Epithelial cell of esophagus (primary cell): ENCODE measurements around the gene C11orf68.

Experiments
- DNase-seq: peaks from one replicate; pipeline ENCODE4 v3.0.0; 2010; ENCODE audit warnings: low read depth
- H3K4me3 ChIP-seq: 2 replicates; pipeline ENCODE4 v1.5.1; 2011; ENCODE audit warnings: mild to moderate bottlenecking, low read length, control low read depth
- CTCF ChIP-seq: IDR thresholded peaks from 2 replicates; pipeline ENCODE4 v1.5.1; 2011; ENCODE audit warnings: low read depth, mild to moderate bottlenecking, low read length, control low read depth, inconsistent platforms; ENCODE audit not compliant: insufficient read depth; ENCODE audit errors: missing control alignments

Gene C11orf68

GRCh38 chr11:65890324-65891218, 28.3 kb downstream of the C11orf68 start, which contains the start of gene CCDC85B:
Gene CCDC85B, plus strand, starts transcription at chr11:65890673. Its CDS starts 111 bp downstream, at chr11:65890784.
- peak; percentile 97 for DNase-seq
- TF ChIP-seq CTCF = no peak
- H3K4me3 ChIP-seq = peak within 1 kb of the TSS; percentile 67

GRCh38 chr11:65888163-65888814, 30.6 kb downstream of the C11orf68 start, which contains the start of gene FIBP:
Gene FIBP, minus strand, starts transcription at chr11:65888471. Its CDS starts 53 bp downstream, at chr11:65888418.
- DNase-seq = peak; percentile 98
- peak within 1 kb of the TSS; percentile 90 for H3K4me3 ChIP-seq
- peak; percentile 68 for TF ChIP-seq CTCF

- TF ChIP-seq CTCF = no peak
Observed at GRCh38 chr11:65887723-65888162, 31.1 kb downstream of the C11orf68 start.

GRCh38 chr11:65886826-65887722, 31.8 kb downstream of the C11orf68 start:
- TF ChIP-seq CTCF = no peak
- peak overlapping the region; percentile 90 for H3K4me3 ChIP-seq
- DNase-seq = no peak

More at GRCh38 chr11:65887723-65888162, 31.1 kb downstream of the C11orf68 start:
- DNase-seq = peak; percentile 69
- H3K4me3 ChIP-seq = peak overlapping the region; percentile 90

- no peak overlapping the region for H3K4me3 ChIP-seq
- no peak for DNase-seq
- TF ChIP-seq CTCF = no peak
Observed at GRCh38 chr11:65885808-65886536, 32.9 kb downstream of the C11orf68 start.

GRCh38 chr11:65885231-65885630, 33.6 kb downstream of the C11orf68 start:
- DNase-seq = no peak
- no peak for TF ChIP-seq CTCF
- H3K4me3 ChIP-seq = no peak overlapping the region
